GM19240 (cell line): Measurements from ENCODE around the gene GREM2.

Source experiments
- DNase-seq: peaks from one replicate; pipeline ENCODE4 v3.0.0; 2011; ENCODE audit warnings: low spot score; ENCODE audit not compliant: insufficient read length

GREM2 gene

GRCh38 chr1:240611619-240612480 is at the start of gene GREM2:
Gene GREM2 (minus strand): TSS chr1:240612155. CDS start chr1:240493475, 118,680 bp downstream.
- DNase-seq, result no peak

- no peak for DNase-seq
Observed at GRCh38 chr1:240658312-240658960, 46.5 kb upstream of the GREM2 start.

- no peak for DNase-seq
Observed at GRCh38 chr1:240656531-240656930, 44.6 kb upstream of the GREM2 start.

- no peak for DNase-seq
Observed at GRCh38 chr1:240652961-240653409, 41.0 kb upstream of the GREM2 start.

- no peak for DNase-seq
Observed at GRCh38 chr1:240652549-240652948, 40.6 kb upstream of the GREM2 start.

- DNase-seq, result no peak
Observed at GRCh38 chr1:240650877-240651276, 38.9 kb upstream of the GREM2 start.

- no peak for DNase-seq
Observed at GRCh38 chr1:240649733-240650721, 38.1 kb upstream of the GREM2 start.

GRCh38 chr1:240646571-240647240 is 34.8 kb upstream of the GREM2 start:
- DNase-seq, result no peak

GRCh38 chr1:240644732-240645131 is 32.8 kb upstream of the GREM2 start:
- DNase-seq, result no peak

GRCh38 chr1:240635466-240636256 is 23.7 kb upstream of the GREM2 start:
- no peak for DNase-seq

- DNase-seq, result no peak
Observed at GRCh38 chr1:240630409-240630808, 18.5 kb upstream of the GREM2 start.

GRCh38 chr1:240621249-240621648 is 9.3 kb upstream of the GREM2 start:
- no peak for DNase-seq

GRCh38 chr1:240619906-240620621 is 8.1 kb upstream of the GREM2 start:
- DNase-seq, result no peak

- no peak for DNase-seq
Observed at GRCh38 chr1:240619357-240619756, 7.4 kb upstream of the GREM2 start.

GRCh38 chr1:240618946-240619345 is 7.0 kb upstream of the GREM2 start:
- DNase-seq, result no peak

GRCh38 chr1:240616018-240616417 is 4.1 kb upstream of the GREM2 start:
- no peak for DNase-seq

GRCh38 chr1:240613356-240614142 is 1.6 kb upstream of the GREM2 start:
- DNase-seq, result no peak

GRCh38 chr1:240612811-240613210 is 856 bp upstream of the GREM2 start:
- no peak for DNase-seq

- no peak for DNase-seq
Observed at GRCh38 chr1:240611228-240611618, 732 bp downstream of the GREM2 start.
